ENCODE results near the gene HDAC5.
"Not testable (repeated sequence)": the region's sequence is repeated elsewhere in the genome, so short reads cannot be mapped to it uniquely, and the experiment has no call there.

GRCh38 chr17:44149066-44149465 is 25.6 kb upstream of the HDAC5 start:
- TF ChIP-seq, protein P1, sequence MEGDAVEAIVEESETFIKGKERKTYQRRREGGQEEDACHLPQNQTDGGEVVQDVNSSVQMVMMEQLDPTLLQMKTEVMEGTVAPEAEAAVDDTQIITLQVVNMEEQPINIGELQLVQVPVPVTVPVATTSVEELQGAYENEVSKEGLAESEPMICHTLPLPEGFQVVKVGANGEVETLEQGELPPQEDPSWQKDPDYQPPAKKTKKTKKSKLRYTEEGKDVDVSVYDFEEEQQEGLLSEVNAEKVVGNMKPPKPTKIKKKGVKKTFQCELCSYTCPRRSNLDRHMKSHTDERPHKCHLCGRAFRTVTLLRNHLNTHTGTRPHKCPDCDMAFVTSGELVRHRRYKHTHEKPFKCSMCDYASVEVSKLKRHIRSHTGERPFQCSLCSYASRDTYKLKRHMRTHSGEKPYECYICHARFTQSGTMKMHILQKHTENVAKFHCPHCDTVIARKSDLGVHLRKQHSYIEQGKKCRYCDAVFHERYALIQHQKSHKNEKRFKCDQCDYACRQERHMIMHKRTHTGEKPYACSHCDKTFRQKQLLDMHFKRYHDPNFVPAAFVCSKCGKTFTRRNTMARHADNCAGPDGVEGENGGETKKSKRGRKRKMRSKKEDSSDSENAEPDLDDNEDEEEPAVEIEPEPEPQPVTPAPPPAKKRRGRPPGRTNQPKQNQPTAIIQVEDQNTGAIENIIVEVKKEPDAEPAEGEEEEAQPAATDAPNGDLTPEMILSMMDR (IDR thresholded peaks at IDR 0.05) = not testable (repeated sequence)
- TF ChIP-seq POLR2A (IDR thresholded peaks at IDR 0.05) = not testable (repeated sequence)

All from adrenal gland (tissue), 5 donors.